ENCODE results near the gene USP46.

DNA sequence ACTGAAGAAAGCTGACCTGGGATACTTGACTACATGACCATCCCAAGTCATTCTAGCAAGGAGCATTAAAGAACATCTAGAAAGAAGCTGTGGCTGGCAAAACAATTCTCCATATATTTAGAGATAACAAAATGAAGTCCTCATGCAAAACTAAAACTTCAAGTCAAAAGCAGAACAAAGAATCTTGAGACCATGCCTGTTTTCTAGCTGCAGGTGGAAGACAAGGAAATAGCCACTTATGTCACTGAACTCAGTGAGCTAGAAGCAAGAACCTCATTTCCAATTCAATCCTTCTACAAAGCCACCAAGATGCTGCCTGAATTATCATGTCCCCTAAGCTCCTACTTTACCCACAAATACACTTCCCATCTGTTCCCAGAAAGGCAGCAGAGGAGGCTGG, 13.8 kb downstream of the USP46 start:
- TF ChIP-seq, protein P1, sequence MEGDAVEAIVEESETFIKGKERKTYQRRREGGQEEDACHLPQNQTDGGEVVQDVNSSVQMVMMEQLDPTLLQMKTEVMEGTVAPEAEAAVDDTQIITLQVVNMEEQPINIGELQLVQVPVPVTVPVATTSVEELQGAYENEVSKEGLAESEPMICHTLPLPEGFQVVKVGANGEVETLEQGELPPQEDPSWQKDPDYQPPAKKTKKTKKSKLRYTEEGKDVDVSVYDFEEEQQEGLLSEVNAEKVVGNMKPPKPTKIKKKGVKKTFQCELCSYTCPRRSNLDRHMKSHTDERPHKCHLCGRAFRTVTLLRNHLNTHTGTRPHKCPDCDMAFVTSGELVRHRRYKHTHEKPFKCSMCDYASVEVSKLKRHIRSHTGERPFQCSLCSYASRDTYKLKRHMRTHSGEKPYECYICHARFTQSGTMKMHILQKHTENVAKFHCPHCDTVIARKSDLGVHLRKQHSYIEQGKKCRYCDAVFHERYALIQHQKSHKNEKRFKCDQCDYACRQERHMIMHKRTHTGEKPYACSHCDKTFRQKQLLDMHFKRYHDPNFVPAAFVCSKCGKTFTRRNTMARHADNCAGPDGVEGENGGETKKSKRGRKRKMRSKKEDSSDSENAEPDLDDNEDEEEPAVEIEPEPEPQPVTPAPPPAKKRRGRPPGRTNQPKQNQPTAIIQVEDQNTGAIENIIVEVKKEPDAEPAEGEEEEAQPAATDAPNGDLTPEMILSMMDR (IDR thresholded peaks at IDR 0.05; ENCODE audit: poor library complexity): no peak
- no peak for TF ChIP-seq EZH2 (IDR thresholded peaks at IDR 0.05; ENCODE audit: borderline replicate concordance)

Measured in hepatocyte (in vitro differentiated cells).